Measurements from ENCODE around the gene SDK2. TPM values are rescaled to one million over a fixed set of nuclear protein-coding genes. Genes with fewer than 3 reads are reported as not detected.

The SDK2 gene
- total RNA-seq, 4 donors from 2014 or later: under 0.01 to 0.49 (median 0.08) TPM

DNA sequence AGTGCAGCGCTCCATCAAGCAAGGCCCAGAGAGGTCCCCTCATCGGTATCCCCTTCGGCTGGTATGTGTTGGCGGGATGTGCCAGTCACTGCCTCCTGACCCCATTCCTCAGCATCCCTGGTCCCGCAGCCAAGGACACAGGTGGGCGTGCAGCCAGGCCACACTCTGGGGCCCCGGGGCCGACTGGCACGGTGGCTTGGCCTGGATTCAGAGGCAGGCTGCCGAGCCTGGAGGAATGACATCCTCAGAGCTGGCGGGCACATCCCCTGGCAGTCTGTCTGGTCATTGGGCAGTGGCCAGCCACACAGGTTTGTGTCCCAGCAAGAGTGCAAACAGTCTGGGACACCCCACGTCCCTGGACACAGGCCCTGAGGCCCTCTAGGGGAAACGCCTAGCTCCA, 111.1 kb downstream of the SDK2 start:
- TF ChIP-seq CTCF (IDR thresholded peaks at IDR 0.05; ENCODE audit: low read depth): no peak

GRCh38 chr17:73532421-73532901, 111.8 kb downstream of the SDK2 start:
- no peak for TF ChIP-seq CTCF (IDR thresholded peaks at IDR 0.05; ENCODE audit: low read depth)

DNA sequence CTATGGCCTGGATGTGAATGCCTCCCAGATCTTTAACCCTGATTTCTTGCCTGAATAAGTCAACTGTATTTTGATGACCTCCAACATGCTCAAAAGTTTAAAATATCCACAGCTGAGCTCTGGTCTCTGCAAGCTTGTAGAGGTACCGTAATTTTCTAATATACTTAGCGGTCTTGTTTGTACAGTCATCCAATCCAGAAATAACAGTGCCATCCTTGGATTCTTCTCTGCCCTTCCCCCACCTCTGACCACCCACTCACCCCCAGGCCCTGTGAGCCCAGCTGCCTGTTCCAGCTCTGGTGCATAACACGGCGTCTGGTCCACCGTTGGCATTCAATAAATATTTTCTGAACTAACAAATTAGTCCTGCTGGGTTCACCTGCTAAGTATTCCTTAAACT, 113.1 kb downstream of the SDK2 start:
- TF ChIP-seq CTCF (IDR thresholded peaks at IDR 0.05; ENCODE audit: low read depth): no peak

- TF ChIP-seq CTCF (IDR thresholded peaks at IDR 0.05; ENCODE audit: low read depth): no peak
Measured at GRCh38 chr17:73528679-73529078, 115.6 kb downstream of the SDK2 start.

DNA sequence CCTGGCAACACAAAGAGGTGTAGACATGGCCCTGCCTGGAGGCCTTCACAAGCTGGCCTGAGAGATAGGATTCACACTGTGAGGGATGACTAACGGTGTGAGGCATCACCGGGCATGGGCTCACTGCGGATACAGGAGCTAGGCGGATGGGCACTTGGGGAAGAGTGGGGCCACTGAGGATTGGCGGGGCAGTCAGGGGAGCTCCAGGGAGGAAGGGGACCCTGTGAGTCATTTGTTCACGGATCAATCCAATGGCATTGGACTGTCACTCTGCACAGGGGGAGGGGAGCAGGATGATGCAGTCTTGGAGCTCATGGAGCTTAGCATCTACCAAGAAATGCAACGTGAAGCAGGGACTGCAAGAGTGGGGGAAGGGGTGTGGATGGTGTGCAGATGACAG, 117.3 kb downstream of the SDK2 start:
- TF ChIP-seq CTCF (IDR thresholded peaks at IDR 0.05; ENCODE audit: low read depth): no peak

GRCh38 chr17:73524941-73525679, 119.1 kb downstream of the SDK2 start:
- TF ChIP-seq CTCF (IDR thresholded peaks at IDR 0.05; ENCODE audit: low read depth): no peak

DNA sequence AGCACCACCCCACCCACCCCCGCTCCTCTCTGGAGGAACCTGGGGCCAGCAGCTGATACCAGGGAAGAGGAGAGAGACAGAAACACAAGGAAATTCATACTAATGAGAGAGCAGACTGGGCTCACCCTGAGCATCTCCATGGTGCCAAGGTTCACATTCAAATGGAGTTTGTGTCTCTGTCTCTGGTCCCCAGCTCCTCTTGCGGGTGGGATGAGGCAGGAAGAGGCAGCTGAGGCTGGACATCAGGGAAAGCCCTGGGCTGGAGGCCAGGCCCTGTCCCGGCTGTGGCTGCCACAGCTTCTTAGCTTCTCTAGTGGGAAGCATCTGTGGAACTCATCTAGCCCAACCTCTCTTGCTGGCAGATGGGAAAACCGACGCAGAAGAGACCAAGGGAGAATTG, 121.5 kb downstream of the SDK2 start:
- no peak for TF ChIP-seq CTCF (IDR thresholded peaks at IDR 0.05; ENCODE audit: low read depth)
